ENCODE results near the gene PER1.

PER1 gene

DNA sequence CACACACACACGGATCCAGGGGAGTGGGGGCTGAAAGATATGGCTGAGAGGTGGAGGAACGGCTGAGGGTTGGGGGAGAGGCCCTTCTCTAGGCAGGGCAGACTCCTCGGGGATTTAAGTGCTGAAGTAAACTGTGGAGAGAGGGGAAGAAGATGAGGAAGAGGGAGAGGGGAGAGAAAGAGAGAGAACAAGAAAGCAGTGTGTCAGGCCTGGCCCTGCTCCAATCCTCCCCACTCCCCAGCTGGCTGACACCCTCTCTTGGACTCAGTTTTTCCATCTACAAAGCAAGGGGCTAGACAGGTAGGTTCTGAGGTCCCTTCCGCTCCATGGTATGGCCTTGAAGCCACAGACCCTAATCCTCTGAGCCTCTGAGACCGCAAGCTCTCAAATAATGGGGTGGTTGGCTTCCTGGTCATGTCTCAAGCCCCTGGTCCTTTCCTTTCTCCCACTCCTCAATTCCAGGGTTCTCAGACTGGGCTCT lies 8.6 kb upstream of the PER1 start:
- in situ Hi-C loops (cut with MboI; ENCODE audit: low pct_unique_long_range_greater_than_20kb, low sequenced_read_pairs, unreplicated experiment) = no loop called here
- no peak for DNase-seq (ENCODE audit: low spot score)

DNA sequence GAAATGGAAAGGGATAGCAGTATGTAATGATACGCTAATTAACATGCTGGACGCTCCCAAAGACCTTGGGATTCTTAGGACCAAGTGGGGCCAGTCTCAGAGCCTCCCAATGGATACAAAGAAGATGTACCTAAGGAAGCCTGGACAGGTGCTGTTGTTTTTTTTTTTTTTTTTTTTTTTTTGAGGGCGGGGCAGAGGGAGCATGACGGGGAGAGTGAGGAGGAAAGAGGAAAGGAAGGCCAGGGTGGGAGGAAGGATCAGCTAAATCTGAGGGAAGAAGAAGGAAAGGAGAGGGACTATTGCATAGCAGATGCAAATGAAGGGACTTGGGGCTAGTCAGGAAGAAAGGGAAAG lies 8.0 kb upstream of the PER1 start:
- TF ChIP-seq, protein P1, sequence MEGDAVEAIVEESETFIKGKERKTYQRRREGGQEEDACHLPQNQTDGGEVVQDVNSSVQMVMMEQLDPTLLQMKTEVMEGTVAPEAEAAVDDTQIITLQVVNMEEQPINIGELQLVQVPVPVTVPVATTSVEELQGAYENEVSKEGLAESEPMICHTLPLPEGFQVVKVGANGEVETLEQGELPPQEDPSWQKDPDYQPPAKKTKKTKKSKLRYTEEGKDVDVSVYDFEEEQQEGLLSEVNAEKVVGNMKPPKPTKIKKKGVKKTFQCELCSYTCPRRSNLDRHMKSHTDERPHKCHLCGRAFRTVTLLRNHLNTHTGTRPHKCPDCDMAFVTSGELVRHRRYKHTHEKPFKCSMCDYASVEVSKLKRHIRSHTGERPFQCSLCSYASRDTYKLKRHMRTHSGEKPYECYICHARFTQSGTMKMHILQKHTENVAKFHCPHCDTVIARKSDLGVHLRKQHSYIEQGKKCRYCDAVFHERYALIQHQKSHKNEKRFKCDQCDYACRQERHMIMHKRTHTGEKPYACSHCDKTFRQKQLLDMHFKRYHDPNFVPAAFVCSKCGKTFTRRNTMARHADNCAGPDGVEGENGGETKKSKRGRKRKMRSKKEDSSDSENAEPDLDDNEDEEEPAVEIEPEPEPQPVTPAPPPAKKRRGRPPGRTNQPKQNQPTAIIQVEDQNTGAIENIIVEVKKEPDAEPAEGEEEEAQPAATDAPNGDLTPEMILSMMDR (IDR thresholded peaks at IDR 0.05; ENCODE audit: extremely low read depth, insufficient read depth, missing control alignments) = no peak
- no peak for DNase-seq (ENCODE audit: low spot score)
- in situ Hi-C loops (cut with MboI; ENCODE audit: low pct_unique_long_range_greater_than_20kb, low sequenced_read_pairs, unreplicated experiment) = no loop called here

More for the DNA sequence above, 8.6 kb upstream of the PER1 start:
- TF ChIP-seq, protein P1 (IDR thresholded peaks at IDR 0.05; ENCODE audit: extremely low read depth, insufficient read depth, missing control alignments) = no peak

DNA sequence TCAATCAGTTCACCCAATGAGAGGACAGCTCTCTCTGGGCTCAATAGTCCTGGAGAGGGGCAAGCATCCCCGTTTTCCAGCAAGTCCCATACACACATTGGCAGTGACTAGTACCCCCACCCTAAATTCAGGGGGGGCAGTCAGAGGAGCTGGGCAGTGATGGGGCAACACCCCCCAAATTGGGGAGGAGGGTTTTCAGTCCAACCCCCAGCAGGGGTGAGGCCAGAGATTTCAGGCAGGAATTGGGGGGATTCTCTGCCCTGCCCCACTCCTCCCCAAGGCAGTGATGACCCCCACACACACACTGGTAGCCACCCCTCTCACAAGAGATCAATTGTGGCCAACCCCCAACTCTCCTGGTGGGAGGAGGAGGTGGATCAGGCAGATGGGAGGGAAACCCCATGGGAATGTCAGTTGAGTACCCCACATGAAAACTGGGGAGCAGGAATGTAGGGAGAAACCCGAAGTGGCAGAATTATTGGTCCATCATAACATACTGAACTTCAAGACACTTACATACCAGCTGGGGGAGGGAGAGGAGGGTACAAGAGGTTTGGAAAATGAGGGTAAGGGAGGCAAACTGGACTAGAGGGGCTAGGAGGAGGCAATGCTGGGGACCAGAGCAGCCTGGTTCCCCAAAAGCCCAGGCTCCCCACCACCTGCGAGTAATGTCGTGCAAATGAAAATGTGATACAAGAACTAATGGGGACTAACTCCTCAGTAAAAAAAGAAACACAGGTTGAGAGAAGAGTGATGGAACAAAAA lies 7.4 kb upstream of the PER1 start:
- TF ChIP-seq, protein P1 (IDR thresholded peaks at IDR 0.05; ENCODE audit: extremely low read depth, insufficient read depth, missing control alignments) = no peak
- in situ Hi-C loops (cut with MboI; ENCODE audit: low pct_unique_long_range_greater_than_20kb, low sequenced_read_pairs, unreplicated experiment) = no loop called here
- no peak for DNase-seq (ENCODE audit: low spot score)

DNA sequence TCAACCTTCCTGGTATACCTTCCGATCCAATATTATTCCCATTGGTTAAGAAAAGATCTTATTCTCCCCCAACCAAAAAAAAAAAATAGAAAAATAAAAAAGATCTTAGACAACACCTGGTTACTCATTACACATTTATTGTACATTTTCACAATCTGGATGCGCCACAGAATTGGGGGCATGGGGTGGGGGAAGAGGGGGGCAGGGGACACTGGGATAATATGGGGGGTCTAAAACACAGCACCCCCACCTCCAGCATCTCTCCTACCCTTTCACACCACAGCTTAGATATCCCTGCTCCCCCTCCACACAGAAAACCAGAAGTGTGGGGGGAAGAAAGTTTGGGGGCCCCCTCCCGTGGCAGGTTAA lies 6.8 kb upstream of the PER1 start:
- in situ Hi-C loops (cut with MboI; ENCODE audit: low pct_unique_long_range_greater_than_20kb, low sequenced_read_pairs, unreplicated experiment) = no loop called here
- DNase-seq (ENCODE audit: low spot score) = no peak
- TF ChIP-seq, protein P1 (IDR thresholded peaks at IDR 0.05; ENCODE audit: extremely low read depth, insufficient read depth, missing control alignments) = no peak

DNA sequence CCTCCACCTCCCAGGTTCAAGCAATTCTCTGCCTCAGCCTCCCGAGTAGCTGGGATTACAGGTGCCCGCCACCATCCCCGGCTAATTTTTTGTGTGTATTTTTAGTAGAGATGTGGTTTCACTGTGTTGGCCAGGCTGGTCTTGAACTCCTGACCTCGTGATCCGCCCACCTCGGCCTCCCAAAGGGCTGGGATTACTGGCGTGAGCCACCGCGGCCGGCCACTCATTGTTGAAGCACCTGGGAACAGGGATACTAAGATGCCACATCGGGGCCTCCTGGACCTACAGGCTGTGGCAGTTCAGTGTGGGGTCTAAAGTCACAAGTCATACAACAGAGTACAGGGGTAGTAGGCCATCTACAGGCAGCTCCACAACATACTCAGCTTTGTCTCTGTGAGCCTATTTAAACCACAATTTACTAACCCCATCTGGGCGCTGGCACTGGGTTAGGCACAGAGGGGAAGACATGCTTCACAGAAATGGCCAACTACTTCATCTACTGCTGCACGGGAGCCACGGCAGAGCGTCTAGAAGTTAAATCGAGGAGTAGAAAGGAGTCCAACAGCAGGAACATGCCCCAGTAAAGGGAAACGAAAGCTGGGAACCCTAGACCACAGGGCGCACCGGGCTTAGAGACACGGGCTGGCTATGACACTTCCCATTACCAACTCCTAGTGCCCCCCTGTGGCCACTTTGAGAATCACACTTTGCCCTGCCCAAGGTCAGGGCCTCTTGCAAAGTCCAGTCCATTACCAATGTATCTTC lies 6.2 kb upstream of the PER1 start:
- TF ChIP-seq, protein P1 (IDR thresholded peaks at IDR 0.05; ENCODE audit: extremely low read depth, insufficient read depth, missing control alignments) = peak; percentile 80
- in situ Hi-C loops (cut with MboI; ENCODE audit: low pct_unique_long_range_greater_than_20kb, low sequenced_read_pairs, unreplicated experiment) = no loop called here

DNA sequence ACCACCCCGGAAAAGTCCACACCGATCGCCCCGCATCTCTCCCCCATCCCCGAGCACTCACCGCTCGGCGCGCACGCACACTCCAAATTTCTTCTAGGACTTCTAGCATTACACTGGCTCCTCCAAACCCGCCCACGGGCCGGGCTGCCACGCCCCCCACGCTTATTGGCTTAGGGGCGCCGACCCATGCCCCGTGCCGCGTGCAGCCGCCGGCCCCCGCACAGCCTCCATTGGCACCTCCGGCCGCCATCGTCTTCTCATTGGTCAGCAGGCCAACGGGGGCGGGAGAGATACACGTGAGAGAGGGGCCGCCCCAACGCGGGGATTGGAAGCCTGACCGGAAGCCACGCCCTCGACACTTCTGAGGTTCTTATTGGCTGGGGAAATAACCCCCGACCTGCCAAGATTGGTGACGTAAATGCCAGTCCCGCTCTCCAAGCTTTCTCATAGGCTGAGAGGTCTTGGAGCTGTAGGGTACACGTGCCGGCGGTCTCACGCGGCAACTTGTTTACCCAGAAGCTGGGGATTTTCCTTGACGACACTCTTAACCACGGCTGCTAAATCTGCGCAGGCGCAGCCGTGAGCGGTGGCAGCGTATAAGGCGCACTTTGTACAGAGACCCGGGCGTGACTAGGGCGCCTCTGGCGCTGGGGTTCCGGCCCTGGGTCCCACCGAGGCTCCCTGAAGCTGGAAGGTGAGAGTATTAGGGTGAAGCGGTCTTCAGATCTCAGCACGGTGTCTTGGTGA lies 4.2 kb upstream of the PER1 start:
- DNase-seq (ENCODE audit: low spot score) = peak; percentile 98
- in situ Hi-C loops (cut with MboI; ENCODE audit: low pct_unique_long_range_greater_than_20kb, low sequenced_read_pairs, unreplicated experiment) = no loop called here
- TF ChIP-seq, protein P1 (IDR thresholded peaks at IDR 0.05; ENCODE audit: extremely low read depth, insufficient read depth, missing control alignments) = no peak

More for the DNA sequence above, 6.2 kb upstream of the PER1 start:
- peak; percentile 84 for DNase-seq (ENCODE audit: low spot score)
